H1 (cell line): Measurements from ENCODE around the gene POLR3A. TPM values are rescaled to one million over a fixed set of nuclear protein-coding genes. Genes with fewer than 3 reads are reported as not detected.

Experiments
- CTCF ChIA-PET: fragments of 300-600 bp; sonication (Branson Sonifier 250); formaldehyde crosslinking; loops from one replicate; lab custom pipeline; 2021; ENCODE audit not compliant: partially characterized antibody; lab: Charles Lee
- POLR2A ChIA-PET: fragments of 300-600 bp; sonication (Branson Sonifier 250); formaldehyde crosslinking; loops from one replicate; lab custom pipeline; 2021; ENCODE audit warnings: inconsistent platforms; ENCODE audit not compliant: partially characterized antibody; lab: Charles Lee
- DNase-seq, 2 experiments: peaks; one replicate each; pipeline versions ENCODE4 v3.0.0 to v3.0.0-alpha.2; 2010 to 2022; ENCODE audit warnings: low spot score in 2 of 2, low read depth in 1 of 2, mixed read lengths in 1 of 2
- FAIRE-seq: peaks from 2 replicates; lab custom pipeline; 2011; peaks lifted over from hg19 to GRCh38; lab: Jason Lieb, UNC
- H2AFZ ChIP-seq: 2 replicates; pipeline ENCODE4 v1.8.1; 2012; ENCODE audit warnings: low read length, inconsistent platforms
- H2AK5ac ChIP-seq: 2 replicates; pipeline ENCODE4 v1.6.1; 2013; ENCODE audit warnings: low read depth, low read length
- H2BK120ac ChIP-seq: replicated peaks from 2 replicates; pipeline ENCODE3; 2013; ENCODE audit warnings: low read depth, low read length, inconsistent platforms
- H2BK12ac ChIP-seq: 2 replicates; pipeline ENCODE4 v1.6.1; 2013; ENCODE audit warnings: low read depth, low read length
- H2BK15ac ChIP-seq: 2 replicates; pipeline ENCODE4 v1.6.1; 2013; ENCODE audit warnings: low read length
- H2BK20ac ChIP-seq: 2 replicates; pipeline ENCODE4 v1.6.1; 2013; ENCODE audit warnings: low read length
- H2BK5ac ChIP-seq: 2 replicates; pipeline ENCODE4 v1.6.1; 2013; ENCODE audit warnings: low read depth, low read length
- H3K14ac ChIP-seq: 2 replicates; pipeline ENCODE4 v1.6.1; 2013; ENCODE audit warnings: inconsistent platforms; ENCODE audit not compliant: insufficient read length
- H3K18ac ChIP-seq: 2 replicates; pipeline ENCODE4 v1.6.1; 2013; ENCODE audit warnings: low read length; ENCODE audit errors: extremely low read depth
- H3K23ac ChIP-seq: 2 replicates; pipeline ENCODE4 v1.6.1; 2013; ENCODE audit warnings: inconsistent platforms; ENCODE audit not compliant: insufficient read length
- H3K23me2 ChIP-seq: 2 replicates; pipeline ENCODE4 v1.6.1; 2013; ENCODE audit warnings: low read depth, low read length
- H3K27ac ChIP-seq: 2 replicates; pipeline ENCODE4 v1.6.1; 2011; ENCODE audit warnings: low read depth, low read length, inconsistent platforms
- H3K27me3 ChIP-seq, 4 experiments: replicated peaks in 1 of 4; 1 replicate in 1 of 4; 2 replicates in 3 of 4; pipeline versions ENCODE4 v1.6.1 to v1.8.1; 2011 to 2013; ENCODE audit warnings: low read length in 3 of 4, mild to moderate bottlenecking in 3 of 4, inconsistent platforms in 2 of 4, mixed read lengths in 2 of 4, moderate library complexity in 1 of 4; ENCODE audit not compliant: control insufficient read depth in 3 of 4, insufficient read depth in 3 of 4; ENCODE audit errors: extremely low read depth in 1 of 4
- H3K36me3 ChIP-seq, 4 experiments: 2 replicates each; pipeline versions ENCODE4 v1.6.1 to v1.8.1; 2011 to 2013; ENCODE audit warnings: mild to moderate bottlenecking in 4 of 4, low read length in 3 of 4, moderate library complexity in 2 of 4, control low read depth in 1 of 4, inconsistent platforms in 1 of 4; ENCODE audit not compliant: insufficient read depth in 4 of 4, control insufficient read depth in 2 of 4
- H3K4ac ChIP-seq: replicated peaks from 2 replicates; pipeline ENCODE3; 2013; ENCODE audit warnings: low read length, low read depth, mixed read lengths, inconsistent platforms; ENCODE audit not compliant: insufficient read length
- H3K4me1 ChIP-seq, 4 experiments: replicated peaks in 1 of 4; 1 replicate in 1 of 4; 2 replicates in 3 of 4; pipeline versions ENCODE4 v1.6.1 to v1.8.1; 2011 to 2013; ENCODE audit warnings: low read length in 3 of 4, inconsistent platforms in 2 of 4, mixed read lengths in 1 of 4; ENCODE audit not compliant: insufficient read depth in 4 of 4, control insufficient read depth in 3 of 4
- H3K4me2 ChIP-seq, 2 experiments: 2 replicates each; pipeline versions ENCODE4 v1.6.1 to v1.8.1; 2011 to 2013; ENCODE audit warnings: low read depth in 2 of 2, low read length in 2 of 2, control low read depth in 1 of 2, inconsistent platforms in 1 of 2, mild to moderate bottlenecking in 1 of 2; ENCODE audit not compliant: insufficient read depth in 1 of 2
- H3K4me3 ChIP-seq, 4 experiments: fragments of 200-600, 300-600 bp in 1 of 4; sonication (generic), shearing (Covaris generic), sonication (Bioruptor Twin) in 1 of 4; 2 replicates each; pipeline versions ENCODE4 v1.5.1 to v1.8.1; 2011 to 2016; ENCODE audit warnings: low read length in 4 of 4, low read depth in 3 of 4, control low read depth in 2 of 4, inconsistent platforms in 2 of 4, mild to moderate bottlenecking in 2 of 4, mixed read lengths in 1 of 4, moderate library complexity in 1 of 4; ENCODE audit not compliant: insufficient read depth in 2 of 4; ENCODE audit errors: extremely low read depth in 1 of 4
- H3K56ac ChIP-seq: replicated peaks from 2 replicates; pipeline ENCODE3; 2013; ENCODE audit warnings: low read depth, mild to moderate bottlenecking, mixed read lengths, low read length, inconsistent platforms; ENCODE audit not compliant: insufficient read length
- H3K79me1 ChIP-seq: 2 replicates; pipeline ENCODE4 v1.6.1; 2013; ENCODE audit warnings: low read depth, low read length, control low read depth
- H3K79me2 ChIP-seq, 2 experiments: 2 replicates each; pipeline versions ENCODE4 v1.6.1 to v1.8.1; 2012 to 2013; ENCODE audit warnings: low read length in 2 of 2, mild to moderate bottlenecking in 2 of 2, inconsistent platforms in 1 of 2; ENCODE audit not compliant: insufficient read depth in 2 of 2, control insufficient read depth in 1 of 2
- H3K9ac ChIP-seq, 4 experiments: replicated peaks in 1 of 4; 1 replicate in 1 of 4; 2 replicates in 3 of 4; pipeline versions ENCODE4 v1.6.1 to v1.8.1; 2011 to 2013; ENCODE audit warnings: low read depth in 3 of 4, low read length in 3 of 4, control low read depth in 2 of 4, mild to moderate bottlenecking in 2 of 4, moderate library complexity in 2 of 4, inconsistent platforms in 1 of 4; ENCODE audit errors: extremely low read depth in 1 of 4
- H3K9me3 ChIP-seq, 2 experiments: 2 replicates each; pipeline versions ENCODE4 v1.6.1 to v1.8.1; 2012 to 2013; ENCODE audit warnings: mild to moderate bottlenecking in 2 of 2, moderate library complexity in 2 of 2, control low read depth in 1 of 2, inconsistent platforms in 1 of 2, low read depth in 1 of 2, low read length in 1 of 2, mixed read lengths in 1 of 2; ENCODE audit not compliant: insufficient read depth in 2 of 2
- H4K20me1 ChIP-seq, 2 experiments: replicated peaks in 1 of 2; 2 replicates each; pipeline versions ENCODE3 to v1.8.1; 2011 to 2013; ENCODE audit warnings: inconsistent platforms in 2 of 2, low read length in 2 of 2, mild to moderate bottlenecking in 1 of 2; ENCODE audit not compliant: insufficient read depth in 2 of 2, control insufficient read depth in 1 of 2
- H4K5ac ChIP-seq: 2 replicates; pipeline ENCODE4 v1.6.1; 2013; ENCODE audit warnings: low read length, low read depth, mixed read lengths, inconsistent platforms; ENCODE audit not compliant: insufficient read length
- H4K8ac ChIP-seq: 2 replicates; pipeline ENCODE4 v1.8.0; 2013; ENCODE audit warnings: mild to moderate bottlenecking, moderate library complexity, low read length, inconsistent platforms; ENCODE audit not compliant: insufficient read depth; ENCODE audit errors: extremely low read depth
- H4K91ac ChIP-seq: replicated peaks from 2 replicates; pipeline ENCODE3; 2013; ENCODE audit warnings: low read length, mixed read lengths, inconsistent platforms; ENCODE audit not compliant: insufficient read length
- BACH1 ChIP-seq: IDR thresholded peaks from 2 replicates; pipeline ENCODE4 v1.6.1; 2012; ENCODE audit warnings: low read length, improper control_type of control experiment
- BRCA1 ChIP-seq: IDR thresholded peaks from 2 replicates; pipeline ENCODE4 v1.6.1; 2012; ENCODE audit warnings: low read depth, low read length, improper control_type of control experiment
- CBX8 ChIP-seq: fragments of 300-800, 300-1000 bp; sonication (generic); IDR thresholded peaks from 2 replicates; pipeline ENCODE4 v1.7.1; 2016; ENCODE audit warnings: low read depth, low read length, borderline replicate concordance
- EZH2 ChIP-seq: fragments of 200-600 bp; sonication (generic); IDR thresholded peaks from 2 replicates; pipeline ENCODE4 v1.7.1; 2012; ENCODE audit warnings: low read depth, mild to moderate bottlenecking, moderate library complexity, low read length, inconsistent platforms; ENCODE audit not compliant: severe bottlenecking
- HDAC2 ChIP-seq, 2 experiments: fragments of 300-600 bp in 1 of 2; sonication (generic) in 1 of 2; IDR thresholded peaks; 2 replicates each; pipeline ENCODE4 v1.6.1; 2011 to 2012; ENCODE audit warnings: low read depth in 2 of 2, low read length in 2 of 2, mild to moderate bottlenecking in 2 of 2, moderate library complexity in 2 of 2, borderline replicate concordance in 1 of 2, inconsistent platforms in 1 of 2
- KDM5A ChIP-seq: fragments of 200-600 bp; IDR thresholded peaks from 2 replicates; pipeline ENCODE4 v1.7.1; 2012; ENCODE audit warnings: mild to moderate bottlenecking, low read length, inconsistent platforms, mixed read lengths
- POLR2AphosphoS5 ChIP-seq: IDR thresholded peaks from 2 replicates; pipeline ENCODE4 v1.6.1; 2011; ENCODE audit warnings: low read depth, low read length
- RNF2 ChIP-seq: fragments of 200-900, 300-1000 bp; sonication (generic); IDR thresholded peaks from 2 replicates; pipeline ENCODE4 v1.7.1; 2016; ENCODE audit warnings: borderline replicate concordance, low read depth, mild to moderate bottlenecking, antibody characterized with exemption, low read length; ENCODE audit not compliant: poor library complexity, severe bottlenecking; ENCODE audit errors: missing control alignments
- SIN3A ChIP-seq, 2 experiments: IDR thresholded peaks in 1 of 2; conservative IDR thresholded peaks in 1 of 2; 2 replicates each; pipeline ENCODE4 v1.6.1; 2011 to 2012; ENCODE audit warnings: low read length in 2 of 2, improper control_type of control experiment in 1 of 2, low read depth in 1 of 2, mild to moderate bottlenecking in 1 of 2
- SP2 ChIP-seq: IDR thresholded peaks from 2 replicates; pipeline ENCODE4 v1.6.1; 2012; ENCODE audit warnings: mild to moderate bottlenecking, low read length, inconsistent platforms
- YY1 ChIP-seq: IDR thresholded peaks from 2 replicates; pipeline ENCODE4 v1.6.1; 2011; ENCODE audit warnings: low read depth, mild to moderate bottlenecking, low read length
- WGBS, 2 experiments: shearing (Covaris generic) in 1 of 2; methylation state at CpG; one replicate each; pipeline versions ENCODE4 v1.1.6 to v1.1.7; 2013 to 2015; ENCODE audit warnings: low lambda C conversion rate in 2 of 2, mixed read lengths in 2 of 2, inconsistent platforms in 1 of 2, low coverage in 1 of 2, missing lambda C conversion rate in 1 of 2; ENCODE audit not compliant: insufficient replicate concordance in 2 of 2, insufficient coverage in 1 of 2, insufficient read length in 1 of 2; ENCODE audit errors: extremely low coverage in 1 of 2, missing lambda C conversion rate in 1 of 2; 5-methylcytosine and 5-hydroxymethylcytosine counted together
- polyA plus RNA-seq, 7 experiments: library from polyadenylated mRNA; depleted of rRNA in 3 of 7; stranded (reverse) in 5 of 7; unstranded in 2 of 7; fragments of >200 nt in 5 of 7; fragments of 200-250 nt in 2 of 7; gene quantifications; 1 replicate in 5 of 7; 2 replicates in 1 of 7; 4 replicates in 1 of 7; pipeline versions ENCODE4 v1.2.1 to v1.2.3, GENCODE V29; 2011 to 2013; ENCODE audit warnings: missing spikeins in 2 of 7, mixed read lengths in 2 of 7
- total RNA-seq: library from RNA; stranded (reverse); fragmentation: NEBNext Ultra II Directional; extraction: Animal tissue kit (Norgen Biotek cat#: 25700); gene quantifications from 2 replicates; pipeline ENCODE4 v1.2.1, GENCODE V29; 2021
- TF ChIP-seq, protein P1 (sequence below): IDR thresholded peaks from 2 replicates; pipeline ENCODE4 v1.6.1; 2011; ENCODE audit warnings: low read length, improper control_type of control experiment

POLR3A gene
- total and polyA plus RNA-seq, 2 of the 8 experiments (the other 6 are each of a cell fraction or from before 2014, with no cell fraction given): 11.3 to 38.6 TPM

DNA sequence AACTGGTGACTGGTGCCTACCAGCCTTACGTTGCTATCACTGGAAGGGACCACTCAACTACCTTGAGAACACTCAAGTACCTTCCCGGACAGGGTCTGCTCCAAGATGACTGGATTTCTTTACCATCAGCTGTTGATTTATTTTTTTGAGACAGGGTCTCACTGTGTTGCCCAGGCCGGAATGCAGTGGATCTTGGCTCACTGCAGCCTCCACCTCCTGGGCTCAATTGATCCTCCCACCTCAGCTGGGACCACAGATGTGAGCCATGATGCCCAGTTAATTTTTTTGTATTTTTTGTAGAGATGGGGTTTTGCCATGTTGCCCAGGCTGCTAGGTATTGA lies 57.5 kb downstream of the POLR3A start:
- H3K79me1 ChIP-seq: no peaks in the 10 kb centered on the region
- no peak overlapping the region for H4K8ac ChIP-seq
- no peak overlapping the region for H3K4me3 ChIP-seq
- peaks cover 0 to 2% (median 0%) of the 10 kb centered on the region in 4 experiments; a peak in 1 of 8 replicates for H3K36me3 ChIP-seq
- H3K27ac ChIP-seq: peak overlapping the region; percentile 27; the same call in 1 of the 2 replicates
- no peak for DNase-seq
- H2BK5ac ChIP-seq: peak overlapping the region; percentile 49; the same call in 1 of the 2 replicates
- WGBS, 2 experiments: 89% methylated on average over 3 of the region's 3 CpGs; no CpG with 5 or more reads in 1 of the 2 experiments
- 0 out of 2 replicates have a peak overlapping the region, but pooled peaks have one; percentile 0 for H2BK12ac ChIP-seq
- H2AFZ ChIP-seq: no peak overlapping the region
- H4K91ac ChIP-seq: no peak overlapping the region
- no peak overlapping the region for H2BK120ac ChIP-seq
- no peaks in the 10 kb centered on the region for H3K23me2 ChIP-seq
- H3K14ac ChIP-seq: no peak overlapping the region
- ChIA-PET CTCF (interaction anchor here (0.8 to 9.7 kb wide), 5 partner anchors 14 to 82 kb away, joined by 3 to 117 read pairs (median 36); no protein-coding TSS in a partner anchor), POLR2A (interaction anchor here (1.0 to 4.8 kb wide), 3 partner anchors 16 to 62 kb away, joined by 3 to 26 read pairs (median 5); partner anchors contain the start of gene DLG5)
- no peak for FAIRE-seq
- H2AK5ac ChIP-seq: 0 out of 2 replicates have a peak overlapping the region, but pooled peaks have one; percentile 66
- H3K79me2 ChIP-seq: no peaks in the 10 kb centered on the region
- H3K4ac ChIP-seq: no peak overlapping the region
- no peak overlapping the region for H2BK15ac ChIP-seq
- no peak overlapping the region for H3K9ac ChIP-seq
- no peak overlapping the region for H3K56ac ChIP-seq
- no peak overlapping the region for H3K18ac ChIP-seq
- no peak overlapping the region for H3K4me2 ChIP-seq
- H4K20me1 ChIP-seq: no peaks in the 10 kb centered on the region
- no peak overlapping the region for H3K23ac ChIP-seq
- no peaks in the 10 kb centered on the region for H3K27me3 ChIP-seq
- H4K5ac ChIP-seq: peak overlapping the region; percentile 32
- peaks cover 0 to 6% (median 0%) of the 10 kb centered on the region in 4 experiments; a peak in 2 of 7 replicates for H3K4me1 ChIP-seq
- H2BK20ac ChIP-seq: no peak overlapping the region
- no peaks in the 10 kb centered on the region for H3K9me3 ChIP-seq
- no peak for TF ChIP-seq HDAC2 (IDR thresholded peaks at IDR 0.05; ENCODE audit: borderline replicate concordance in 1 of 2, low read depth in 2 of 2, low read length in 2 of 2)
- no peak for TF ChIP-seq YY1
- no peak for TF ChIP-seq POLR2AphosphoS5
- TF ChIP-seq CBX8: no peak
- TF ChIP-seq RNF2: no peak
- no peak for TF ChIP-seq BACH1
- no peak for TF ChIP-seq EZH2
- TF ChIP-seq, protein P1, sequence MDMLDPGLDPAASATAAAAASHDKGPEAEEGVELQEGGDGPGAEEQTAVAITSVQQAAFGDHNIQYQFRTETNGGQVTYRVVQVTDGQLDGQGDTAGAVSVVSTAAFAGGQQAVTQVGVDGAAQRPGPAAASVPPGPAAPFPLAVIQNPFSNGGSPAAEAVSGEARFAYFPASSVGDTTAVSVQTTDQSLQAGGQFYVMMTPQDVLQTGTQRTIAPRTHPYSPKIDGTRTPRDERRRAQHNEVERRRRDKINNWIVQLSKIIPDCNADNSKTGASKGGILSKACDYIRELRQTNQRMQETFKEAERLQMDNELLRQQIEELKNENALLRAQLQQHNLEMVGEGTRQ: no peak
- no peak for TF ChIP-seq SIN3A (conservative IDR thresholded peaks at IDR 0.05 in 1 of 2, IDR thresholded peaks at IDR 0.05 in 1 of 2; ENCODE audit: low read depth in 1 of 2, low read length in 2 of 2)
- no peak for TF ChIP-seq SP2
- TF ChIP-seq BRCA1: no peak
- no peak for TF ChIP-seq KDM5A
